GM19372 (cell line): ENCODE data around the gene MPPED1.

Experiments used
- ATAC-seq: cut with Tn5 transposase; IDR thresholded peaks from one replicate; pipeline ENCODE4 v1.9.1; 2021; ENCODE audit warnings: mild to moderate bottlenecking, low read depth, moderate library complexity; ENCODE audit not compliant: unreplicated experiment

The MPPED1 gene

GRCh38 chr22:43533656-43534428, 122.0 kb downstream of the MPPED1 start:
- ATAC-seq = no peak

GRCh38 chr22:43534916-43535315, 123.1 kb downstream of the MPPED1 start:
- no peak for ATAC-seq

DNA sequence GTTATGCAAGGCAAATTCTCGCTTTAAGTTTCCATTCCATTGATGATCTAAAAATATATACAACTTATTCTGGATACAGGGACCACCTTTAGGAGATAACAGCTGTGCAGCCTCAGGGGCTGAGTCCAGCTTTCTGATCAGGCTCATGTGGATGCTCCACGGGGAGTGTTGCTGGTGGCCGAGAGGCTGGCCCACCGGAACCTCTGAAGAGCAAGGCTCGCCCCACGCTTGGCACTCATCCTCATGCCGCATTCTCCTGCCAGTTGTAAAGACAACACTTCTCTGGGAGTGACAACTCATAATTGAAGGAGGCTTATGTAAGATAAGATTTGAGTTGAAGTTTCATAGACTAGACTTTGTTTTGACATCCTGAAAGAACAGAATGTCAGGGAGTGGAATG, 123.5 kb downstream of the MPPED1 start:
- ATAC-seq = no peak

- no peak for ATAC-seq
These were observed 123.9 kb downstream of the MPPED1 start for GRCh38 chr22:43535741-43536140.

DNA sequence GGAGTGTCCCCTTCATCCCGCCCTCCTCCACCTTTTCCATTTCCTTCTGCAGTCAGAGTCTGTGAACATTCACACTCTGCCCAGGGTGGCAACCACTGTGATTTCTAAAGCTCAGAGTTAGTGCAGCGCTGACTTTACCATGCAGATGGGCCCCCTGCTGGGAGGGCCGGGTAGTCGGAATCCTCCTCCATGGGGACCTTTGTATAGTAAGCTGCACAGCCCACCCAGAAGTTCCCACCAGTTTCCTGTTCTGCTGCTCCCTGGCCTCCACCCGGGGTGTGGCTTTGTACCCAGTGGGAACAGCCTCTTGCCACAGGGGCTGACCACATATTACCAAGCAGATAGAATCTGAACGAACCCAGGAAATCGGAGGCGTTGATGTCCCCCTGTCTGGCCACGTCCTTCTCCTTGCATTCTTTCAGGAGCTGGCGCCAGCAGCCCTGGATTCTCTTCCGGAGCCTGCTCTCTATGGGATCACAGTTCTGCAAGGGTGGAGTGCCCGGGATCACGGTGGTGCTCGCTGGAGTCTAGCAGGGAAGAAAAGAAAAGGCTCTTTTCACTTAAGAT, 125.3 kb downstream of the MPPED1 start:
- no peak for ATAC-seq

GRCh38 chr22:43539572-43540528, 128.0 kb downstream of the MPPED1 start:
- no peak for ATAC-seq

DNA sequence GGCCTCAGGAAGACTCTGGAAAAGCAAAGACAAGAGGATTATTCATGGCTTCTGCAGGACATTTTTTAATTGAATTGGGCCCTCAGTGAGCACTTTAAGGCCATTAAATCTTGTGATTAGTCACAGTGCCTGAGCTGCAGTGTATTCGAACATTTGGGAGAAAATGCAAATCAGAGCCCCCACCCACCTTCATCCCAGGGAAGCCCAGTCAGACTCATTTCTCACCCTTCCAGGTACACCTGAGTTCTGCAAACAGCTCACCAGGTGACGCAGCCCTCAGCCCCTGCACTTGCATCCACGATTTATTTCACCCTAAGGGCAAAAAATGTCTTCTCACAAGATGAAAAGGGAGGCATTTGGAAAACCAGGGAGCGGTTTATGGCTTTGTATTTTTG, 128.7 kb downstream of the MPPED1 start:
- no peak for ATAC-seq

DNA sequence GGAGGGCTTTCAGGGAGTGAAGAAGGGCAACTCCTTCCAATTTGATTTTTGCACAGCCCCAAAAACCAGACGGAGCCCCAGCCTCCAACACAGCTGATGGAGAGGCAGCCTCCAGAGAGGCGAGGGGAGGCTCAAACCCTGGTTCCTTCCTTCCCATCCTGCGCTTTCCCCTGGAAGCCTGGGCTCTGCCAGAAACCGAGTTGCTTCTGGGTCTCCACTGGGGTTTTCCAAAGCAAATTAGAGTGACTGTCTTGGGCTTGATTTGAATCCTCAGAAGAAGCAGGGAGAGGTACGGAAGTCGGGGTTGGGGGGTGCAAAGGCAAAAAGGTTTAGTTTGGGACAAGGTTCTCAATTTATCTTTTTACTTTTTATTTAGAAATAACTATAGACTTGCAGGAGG, 129.2 kb downstream of the MPPED1 start:
- no peak for ATAC-seq

- ATAC-seq = no peak
These were observed 129.9 kb downstream of the MPPED1 start for GRCh38 chr22:43541462-43542407.

DNA sequence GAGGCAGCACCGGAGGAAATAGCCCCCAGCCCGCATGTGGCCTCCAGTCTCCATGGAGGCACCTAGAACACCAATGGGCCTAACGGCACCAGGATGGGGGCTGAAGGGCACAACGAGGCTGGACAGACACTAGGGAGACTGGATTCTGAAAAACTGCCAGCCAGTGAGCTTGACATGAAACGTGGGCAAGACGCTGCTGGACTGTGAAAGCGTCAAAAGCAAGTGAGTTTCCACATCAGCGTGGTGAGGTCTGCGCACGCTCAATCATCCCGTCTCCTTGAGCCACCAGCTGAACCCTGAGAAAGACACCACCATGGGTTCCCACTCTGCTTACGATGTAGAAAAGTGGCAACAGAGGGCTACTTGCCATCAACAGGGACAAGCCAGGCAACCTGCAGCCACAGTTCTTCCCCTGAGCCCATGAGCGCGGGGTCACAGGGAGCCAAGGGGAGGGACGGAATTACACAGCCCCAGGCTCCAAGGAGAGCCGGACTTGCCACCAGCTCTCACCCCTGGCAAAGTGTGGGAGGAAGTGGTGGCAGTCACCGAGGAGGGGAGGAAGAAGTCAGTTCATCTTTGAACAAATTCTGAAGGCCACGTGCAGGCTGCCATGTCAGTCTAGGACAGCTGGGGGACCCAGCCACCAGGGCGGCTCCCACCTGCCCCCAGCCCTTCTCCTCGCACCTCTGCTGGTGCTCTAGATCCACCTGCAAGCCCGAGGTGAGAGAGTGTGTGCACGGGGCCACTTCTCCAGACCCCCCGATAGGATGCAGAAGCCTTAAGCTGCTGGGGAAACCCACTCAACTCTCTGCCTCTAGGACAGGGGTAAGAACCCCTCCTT, 131.1 kb downstream of the MPPED1 start:
- ATAC-seq = no peak

GRCh38 chr22:43543522-43544288, 131.9 kb downstream of the MPPED1 start:
- no peak for ATAC-seq

- ATAC-seq = no peak
These were observed 132.5 kb downstream of the MPPED1 start for GRCh38 chr22:43544289-43544673.

- ATAC-seq = no peak
These were observed 134.4 kb downstream of the MPPED1 start for GRCh38 chr22:43546186-43546585.

DNA sequence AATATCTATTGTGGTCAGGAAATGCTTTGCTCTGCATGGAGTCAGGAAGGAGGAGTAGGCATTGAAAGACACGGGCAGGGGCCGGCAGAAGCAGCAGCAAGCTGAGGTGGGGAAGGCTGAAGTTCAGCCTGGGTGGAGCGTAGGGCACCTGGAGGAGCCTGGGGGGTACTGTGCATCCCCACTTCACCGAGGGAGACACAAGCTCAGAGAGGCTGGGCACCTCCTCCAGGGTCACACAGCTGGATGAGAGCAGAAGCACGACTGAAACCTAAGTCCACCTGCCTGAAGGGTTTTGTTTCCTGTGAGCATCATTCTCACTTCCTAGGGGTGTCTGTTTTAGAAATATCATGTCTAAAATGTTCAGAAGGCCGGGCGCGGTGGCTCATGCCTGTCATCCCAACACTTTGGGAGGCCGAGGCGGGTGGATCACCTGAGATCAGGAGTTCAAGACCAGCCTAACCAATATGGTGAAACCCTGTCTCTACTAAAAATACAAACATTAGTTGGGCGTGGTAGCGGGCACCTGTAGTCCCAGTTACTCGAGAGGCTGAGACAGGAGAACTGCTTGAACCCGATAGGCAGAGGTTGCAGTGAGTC, 138.3 kb downstream of the MPPED1 start:
- ATAC-seq = no peak

- ATAC-seq = no peak
These were observed 138.9 kb downstream of the MPPED1 start for GRCh38 chr22:43550672-43551071.

GRCh38 chr22:43553451-43554258, 141.8 kb downstream of the MPPED1 start:
- no peak for ATAC-seq

DNA sequence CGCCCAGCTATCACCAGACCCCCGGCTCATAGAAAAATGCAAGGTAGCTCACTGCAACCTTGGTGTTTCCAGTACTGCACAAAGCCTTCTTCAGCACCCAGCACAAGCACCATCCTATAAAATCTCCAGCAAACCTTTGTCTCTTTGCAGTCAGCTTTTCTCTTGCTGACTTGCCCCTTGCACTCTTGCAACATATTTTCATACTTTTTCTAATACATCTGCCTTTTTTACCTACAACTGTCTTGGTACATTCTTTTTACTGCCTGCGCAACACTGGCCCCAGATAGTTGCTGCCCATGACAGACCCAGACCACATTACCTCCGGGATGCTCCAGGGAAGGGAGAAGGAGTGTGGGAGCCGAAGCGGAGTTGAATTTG, 142.4 kb downstream of the MPPED1 start:
- no peak for ATAC-seq
